22Rv1 (cell line): ENCODE results near the gene CHCHD5.

Experiments used
- ZFX ChIP-seq: fragments of 450-650 bp; IDR thresholded peaks from 2 replicates; pipeline ENCODE4 v1.6.1; 2017; ENCODE audit warnings: antibody characterized with exemption, borderline replicate concordance
- TF ChIP-seq, protein P1 (sequence below): fragments of 450-650 bp; IDR thresholded peaks from 2 replicates; pipeline ENCODE4 v1.5.1; 2017; ENCODE audit warnings: mild to moderate bottlenecking

- TF ChIP-seq, protein P1, sequence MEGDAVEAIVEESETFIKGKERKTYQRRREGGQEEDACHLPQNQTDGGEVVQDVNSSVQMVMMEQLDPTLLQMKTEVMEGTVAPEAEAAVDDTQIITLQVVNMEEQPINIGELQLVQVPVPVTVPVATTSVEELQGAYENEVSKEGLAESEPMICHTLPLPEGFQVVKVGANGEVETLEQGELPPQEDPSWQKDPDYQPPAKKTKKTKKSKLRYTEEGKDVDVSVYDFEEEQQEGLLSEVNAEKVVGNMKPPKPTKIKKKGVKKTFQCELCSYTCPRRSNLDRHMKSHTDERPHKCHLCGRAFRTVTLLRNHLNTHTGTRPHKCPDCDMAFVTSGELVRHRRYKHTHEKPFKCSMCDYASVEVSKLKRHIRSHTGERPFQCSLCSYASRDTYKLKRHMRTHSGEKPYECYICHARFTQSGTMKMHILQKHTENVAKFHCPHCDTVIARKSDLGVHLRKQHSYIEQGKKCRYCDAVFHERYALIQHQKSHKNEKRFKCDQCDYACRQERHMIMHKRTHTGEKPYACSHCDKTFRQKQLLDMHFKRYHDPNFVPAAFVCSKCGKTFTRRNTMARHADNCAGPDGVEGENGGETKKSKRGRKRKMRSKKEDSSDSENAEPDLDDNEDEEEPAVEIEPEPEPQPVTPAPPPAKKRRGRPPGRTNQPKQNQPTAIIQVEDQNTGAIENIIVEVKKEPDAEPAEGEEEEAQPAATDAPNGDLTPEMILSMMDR: no peak
- TF ChIP-seq ZFX: no peak
Observed at GRCh38 chr2:112634874-112635157, 50.4 kb downstream of the CHCHD5 start.
